ENCODE data around the gene KIF17.
A peak's percentile ranks its signal among the peaks of the same experiment; 100 is the strongest.

Gene KIF17

DNA sequence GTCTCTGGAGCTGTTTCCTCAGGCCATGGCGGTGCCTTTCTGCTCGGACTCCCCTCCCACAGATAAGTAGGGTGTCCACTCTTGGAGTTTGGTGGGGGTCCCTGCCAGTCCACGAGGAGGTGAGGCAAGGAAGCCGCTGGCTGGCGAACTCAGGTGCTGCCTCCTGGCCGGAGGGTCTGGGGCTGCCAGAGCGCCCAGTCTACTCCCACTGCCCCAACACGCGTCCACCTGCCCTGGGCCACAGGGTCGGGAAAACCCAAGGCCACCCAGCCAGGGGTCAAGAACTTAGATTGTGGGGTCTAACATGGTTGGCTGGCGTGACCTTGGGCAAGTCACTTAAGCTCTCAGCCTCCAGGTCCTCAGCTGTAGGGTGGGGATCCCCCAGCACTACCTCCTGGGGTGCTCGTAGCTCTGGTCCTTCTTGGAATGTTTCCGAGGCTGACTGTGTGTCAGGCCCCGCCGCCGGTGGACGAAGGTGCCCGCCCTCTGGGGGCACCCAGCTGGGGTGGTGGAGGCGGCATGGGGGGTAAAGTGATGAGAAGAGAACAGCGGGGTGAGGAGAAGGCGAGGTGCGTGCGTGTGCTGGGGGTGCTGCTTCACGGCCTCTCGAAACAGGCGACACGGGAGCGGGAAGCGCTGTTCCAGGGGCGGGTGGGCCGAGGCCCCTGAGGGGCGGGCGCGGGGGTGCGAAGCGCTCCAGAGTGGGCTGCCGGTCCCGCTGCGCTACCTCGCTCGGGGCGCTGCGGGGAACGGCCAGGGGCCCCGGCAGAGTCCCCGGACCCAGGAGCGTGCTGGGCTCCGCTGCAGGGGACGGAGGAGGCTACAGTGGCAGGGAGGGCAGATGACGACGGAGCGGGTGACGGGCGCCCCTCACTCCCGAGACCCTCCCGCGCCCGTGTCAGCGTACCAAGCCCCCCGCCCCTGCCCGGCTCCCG lies 13.5 kb upstream of the KIF17 start:
- H3K27me3 ChIP-seq (ENCODE audit: low read depth), result no peaks in the 10 kb centered on the region
- no peak for DNase-seq (ENCODE audit: low spot score in 2 of 2)
- no peaks in the 10 kb centered on the region for H3K9me3 ChIP-seq
- H3K4me1 ChIP-seq, result peaks cover 12% of the 10 kb centered on the region
- peak overlapping the region; percentile 51 for H3K4me3 ChIP-seq
- no peaks in the 10 kb centered on the region for H3K36me3 ChIP-seq (replicated peaks)
- in situ Hi-C loops (cut with MboI; ENCODE audit: low sequenced_read_pairs), result no loop called here

DNA sequence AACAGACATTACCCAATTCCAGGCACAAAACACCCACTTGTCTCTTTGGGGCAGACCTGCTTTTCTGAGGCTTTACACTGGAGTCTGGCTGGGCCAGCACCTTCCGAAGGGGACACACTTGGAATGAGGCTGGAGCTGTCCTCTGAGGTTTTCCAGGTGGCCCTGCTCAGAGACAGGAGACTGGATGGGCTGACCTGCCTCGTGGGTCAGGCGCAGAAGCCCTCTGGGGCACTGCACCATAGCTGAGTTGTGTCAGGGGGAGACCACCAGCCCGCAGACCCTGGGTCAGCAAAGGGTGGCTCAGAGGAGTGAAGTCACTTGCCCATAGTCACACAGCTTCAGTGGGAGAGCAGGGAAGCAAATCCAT lies 12.9 kb upstream of the KIF17 start:
- DNase-seq (ENCODE audit: low spot score in 2 of 2), result no peak
- H3K36me3 ChIP-seq (replicated peaks), result no peaks in the 10 kb centered on the region
- no peaks in the 10 kb centered on the region for H3K27me3 ChIP-seq (ENCODE audit: low read depth)
- no peaks in the 10 kb centered on the region for H3K9me3 ChIP-seq
- peaks cover 12% of the 10 kb centered on the region for H3K4me1 ChIP-seq
- in situ Hi-C loops (cut with MboI; ENCODE audit: low sequenced_read_pairs), result no loop called here
- peak overlapping the region; percentile 51 for H3K4me3 ChIP-seq

DNA sequence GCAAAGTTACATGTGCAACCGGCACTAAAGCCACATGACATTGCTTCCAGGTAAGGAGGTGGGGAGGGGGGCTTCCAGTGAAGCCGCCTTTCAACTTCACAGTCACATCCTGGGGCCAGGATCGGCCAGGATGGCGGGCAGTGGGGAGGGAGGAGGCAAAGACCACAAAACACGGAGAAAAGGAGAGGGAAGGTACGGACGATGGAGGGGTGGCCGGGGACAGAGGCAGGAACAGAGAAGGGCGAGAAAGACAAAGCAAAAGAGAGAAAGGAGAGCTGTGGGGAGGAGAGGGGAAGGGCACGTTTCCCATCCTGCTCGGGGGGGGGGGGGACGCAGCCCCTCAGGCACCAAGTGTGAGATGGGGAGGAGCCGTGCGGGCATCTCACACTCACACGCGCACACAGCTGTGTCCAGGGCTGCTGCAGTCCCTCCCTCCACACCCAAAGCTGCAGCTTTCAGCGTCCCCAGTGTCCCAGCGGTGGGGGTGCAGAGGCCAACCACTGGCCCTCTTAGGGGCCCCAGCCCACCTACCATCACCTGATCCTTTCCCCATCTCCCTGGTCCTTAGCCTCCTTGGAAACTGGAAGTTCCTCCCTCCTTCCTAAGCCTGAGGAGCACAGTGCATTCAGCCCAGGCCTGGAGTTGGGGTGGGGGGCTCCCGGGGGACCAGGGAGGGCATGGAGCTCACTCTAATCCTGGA lies 12.3 kb upstream of the KIF17 start:
- no peak for DNase-seq (ENCODE audit: low spot score in 2 of 2)
- no peaks in the 10 kb centered on the region for H3K27me3 ChIP-seq (ENCODE audit: low read depth)
- no peaks in the 10 kb centered on the region for H3K36me3 ChIP-seq (replicated peaks)
- in situ Hi-C loops (cut with MboI; ENCODE audit: low sequenced_read_pairs), result no loop called here
- no peak overlapping the region for H3K4me3 ChIP-seq
- no peaks in the 10 kb centered on the region for H3K9me3 ChIP-seq
- H3K4me1 ChIP-seq, result peaks cover 12% of the 10 kb centered on the region

DNA sequence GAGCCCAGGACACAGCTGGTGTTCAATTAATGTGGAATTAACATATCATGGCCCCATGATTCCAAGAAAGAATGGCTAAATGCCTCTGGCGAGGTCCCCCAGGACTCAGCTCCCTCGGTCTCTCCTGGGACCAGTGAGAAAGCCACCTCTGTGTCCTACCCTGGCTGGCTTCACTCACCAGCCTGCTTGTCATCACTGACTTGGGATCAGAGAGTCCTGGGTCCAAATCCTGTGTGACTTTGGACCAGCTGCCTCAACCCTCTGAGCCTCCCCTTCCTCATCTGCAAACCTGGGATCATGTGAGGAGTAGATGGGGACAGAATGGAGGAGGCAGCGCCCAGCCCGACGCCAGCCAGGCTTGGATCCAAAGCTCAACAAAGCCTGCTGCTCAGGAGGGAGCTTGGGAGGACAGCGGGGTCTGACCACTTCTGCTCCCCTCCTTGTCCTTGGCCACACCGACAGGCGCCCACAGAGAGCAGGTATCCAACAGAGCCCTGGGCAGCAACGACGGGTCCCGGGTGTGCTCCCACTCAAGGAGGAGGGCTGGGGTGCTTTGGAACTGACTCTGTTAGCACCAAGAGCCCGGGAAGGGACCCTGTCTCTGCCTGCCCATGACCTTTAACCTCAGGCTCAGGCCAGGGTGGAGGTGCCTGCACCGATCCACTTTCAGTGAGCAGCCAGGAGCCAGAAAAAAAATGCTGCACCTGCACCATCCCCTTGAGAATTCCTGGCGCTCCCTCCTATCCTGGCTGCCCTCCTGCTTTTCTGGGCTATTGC lies 11.5 kb upstream of the KIF17 start:
- Histone ChIP-seq H3K9me3 (no peaks in the 10 kb centered on the region), H3K4me3 (no peak overlapping the region), H3K36me3 (replicated peaks) (no peaks in the 10 kb centered on the region), H3K4me1 (peaks cover 12% of the 10 kb centered on the region), H3K27me3 (ENCODE audit: low read depth) (no peaks in the 10 kb centered on the region)
- no peak for DNase-seq (ENCODE audit: low spot score in 2 of 2)
- in situ Hi-C loops (cut with MboI; ENCODE audit: low sequenced_read_pairs), result no loop called here

DNA sequence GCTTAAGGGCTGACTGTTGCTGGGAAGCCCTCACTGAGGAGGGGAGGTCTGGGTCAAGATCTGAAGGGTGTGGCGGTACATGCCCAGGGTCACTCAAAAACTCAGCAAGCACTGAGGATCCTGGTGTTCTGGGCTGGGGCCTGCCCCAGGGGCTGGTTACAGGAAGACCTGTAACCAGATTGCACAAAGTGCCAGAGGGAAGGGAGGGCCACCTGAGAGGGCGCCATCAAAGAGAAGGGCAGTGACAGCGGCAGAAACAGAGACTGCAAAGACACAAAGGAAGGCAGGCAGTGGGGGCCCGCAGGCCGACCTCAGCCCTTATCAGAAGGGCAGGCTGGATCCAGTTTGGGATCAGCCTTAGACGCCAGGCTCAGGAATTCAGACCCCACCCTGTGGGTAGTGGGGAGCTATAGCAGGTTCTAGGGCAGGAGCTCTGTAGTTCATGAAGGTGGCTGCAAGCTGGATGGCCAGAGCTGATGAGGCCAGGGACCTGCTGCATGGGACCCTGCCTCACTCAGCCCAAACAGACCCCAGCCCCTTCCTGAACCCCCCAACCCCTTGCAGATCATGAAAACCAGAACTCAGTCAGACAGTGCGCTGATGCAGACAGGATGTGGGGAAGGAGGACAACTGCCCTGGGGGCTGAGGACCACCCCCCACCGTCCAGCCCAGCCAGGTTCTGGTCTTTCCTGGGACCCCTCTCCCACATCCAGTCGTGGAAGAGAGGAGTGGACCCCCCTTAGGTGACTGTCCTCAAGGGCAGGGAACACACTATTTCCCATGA lies 10.8 kb upstream of the KIF17 start:
- no peaks in the 10 kb centered on the region for H3K27me3 ChIP-seq (ENCODE audit: low read depth)
- peaks cover 12% of the 10 kb centered on the region for H3K4me1 ChIP-seq
- H3K4me3 ChIP-seq, result no peak overlapping the region
- no peaks in the 10 kb centered on the region for H3K9me3 ChIP-seq
- no peak for DNase-seq (ENCODE audit: low spot score in 2 of 2)
- in situ Hi-C loops (cut with MboI; ENCODE audit: low sequenced_read_pairs), result no loop called here
- no peaks in the 10 kb centered on the region for H3K36me3 ChIP-seq (replicated peaks)

DNA sequence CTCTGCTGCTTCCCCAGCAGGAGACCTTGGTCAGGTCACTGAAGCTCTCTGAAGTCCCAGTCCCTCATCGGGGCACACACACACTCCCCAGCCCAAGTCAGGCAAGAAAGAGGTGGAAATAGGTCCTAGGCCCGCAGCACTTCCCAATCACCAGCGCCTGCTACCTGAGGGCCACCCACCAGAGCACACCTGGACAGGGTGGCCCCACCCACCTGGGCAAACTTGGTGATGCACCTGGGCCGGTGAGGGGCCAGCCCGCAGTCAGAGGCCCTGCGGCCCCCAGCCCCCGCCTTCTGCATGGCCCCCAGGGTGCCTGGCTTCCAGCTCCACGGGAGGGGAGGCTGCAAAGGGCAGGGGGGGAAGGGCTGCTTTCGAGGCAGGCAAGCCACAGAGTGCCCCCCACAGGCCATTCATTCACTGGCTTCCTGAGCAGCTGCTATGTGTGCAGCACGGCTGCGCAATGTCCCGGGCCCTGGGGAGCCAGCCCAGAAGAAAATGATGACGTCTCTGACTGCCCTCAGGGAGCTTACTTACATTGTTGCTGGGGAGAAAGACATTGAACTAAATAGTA lies 10.0 kb upstream of the KIF17 start:
- H3K4me1 ChIP-seq, result peaks cover 7% of the 10 kb centered on the region
- H3K9me3 ChIP-seq, result no peaks in the 10 kb centered on the region
- H3K36me3 ChIP-seq (replicated peaks), result no peaks in the 10 kb centered on the region
- no peak for DNase-seq (ENCODE audit: low spot score in 2 of 2)
- no peak overlapping the region for H3K4me3 ChIP-seq
- in situ Hi-C loops (cut with MboI; ENCODE audit: low sequenced_read_pairs), result no loop called here
- no peaks in the 10 kb centered on the region for H3K27me3 ChIP-seq (ENCODE audit: low read depth)

DNA sequence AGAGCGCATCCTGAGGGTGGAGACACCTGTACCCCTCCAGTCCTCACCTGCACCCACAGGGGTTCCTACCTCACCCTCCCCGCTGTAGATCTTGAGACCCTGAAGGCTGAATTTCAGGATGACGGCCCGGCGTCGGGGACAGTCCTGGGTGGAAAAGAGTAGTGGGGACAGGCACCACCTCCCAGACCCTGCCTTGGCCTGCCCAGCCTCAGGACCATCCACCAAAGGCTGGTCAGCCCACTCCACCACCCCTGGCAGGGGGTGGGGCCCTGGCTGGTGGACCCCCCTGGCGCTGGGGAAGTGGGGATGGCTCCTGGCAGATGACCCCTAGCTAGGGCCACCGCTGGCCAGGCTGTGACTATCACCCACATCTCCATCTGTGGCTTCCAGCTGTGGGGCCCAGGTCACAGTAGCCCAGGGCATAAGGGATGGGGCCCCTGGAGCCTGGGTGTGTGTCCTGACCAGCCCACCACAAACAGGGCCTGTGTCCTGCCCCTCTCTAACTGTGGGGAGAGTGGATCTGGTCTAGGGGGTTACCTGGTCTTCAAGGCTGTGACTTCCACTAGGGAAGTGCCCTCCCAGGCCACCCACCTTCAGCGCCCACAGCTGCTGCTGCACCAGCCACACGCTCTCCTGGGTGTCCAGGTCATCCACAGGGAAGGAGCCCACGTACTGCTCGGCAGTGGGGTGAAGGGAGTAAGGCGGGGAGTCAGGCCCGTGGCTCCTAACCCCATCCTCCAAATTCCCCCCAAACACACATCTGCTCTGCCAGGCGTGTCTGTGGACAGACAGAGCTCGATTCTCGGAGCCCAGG lies 9.3 kb upstream of the KIF17 start:
- in situ Hi-C loops (cut with MboI; ENCODE audit: low sequenced_read_pairs), result no loop called here
- DNase-seq (ENCODE audit: low spot score in 2 of 2), result no peak
- Histone ChIP-seq H3K4me1 (no peaks in the 10 kb centered on the region; the same call in 1 of the 2 replicates), H3K9me3 (no peaks in the 10 kb centered on the region), H3K4me3 (no peak overlapping the region), H3K27me3 (ENCODE audit: low read depth) (no peaks in the 10 kb centered on the region), H3K36me3 (replicated peaks) (no peaks in the 10 kb centered on the region)

DNA sequence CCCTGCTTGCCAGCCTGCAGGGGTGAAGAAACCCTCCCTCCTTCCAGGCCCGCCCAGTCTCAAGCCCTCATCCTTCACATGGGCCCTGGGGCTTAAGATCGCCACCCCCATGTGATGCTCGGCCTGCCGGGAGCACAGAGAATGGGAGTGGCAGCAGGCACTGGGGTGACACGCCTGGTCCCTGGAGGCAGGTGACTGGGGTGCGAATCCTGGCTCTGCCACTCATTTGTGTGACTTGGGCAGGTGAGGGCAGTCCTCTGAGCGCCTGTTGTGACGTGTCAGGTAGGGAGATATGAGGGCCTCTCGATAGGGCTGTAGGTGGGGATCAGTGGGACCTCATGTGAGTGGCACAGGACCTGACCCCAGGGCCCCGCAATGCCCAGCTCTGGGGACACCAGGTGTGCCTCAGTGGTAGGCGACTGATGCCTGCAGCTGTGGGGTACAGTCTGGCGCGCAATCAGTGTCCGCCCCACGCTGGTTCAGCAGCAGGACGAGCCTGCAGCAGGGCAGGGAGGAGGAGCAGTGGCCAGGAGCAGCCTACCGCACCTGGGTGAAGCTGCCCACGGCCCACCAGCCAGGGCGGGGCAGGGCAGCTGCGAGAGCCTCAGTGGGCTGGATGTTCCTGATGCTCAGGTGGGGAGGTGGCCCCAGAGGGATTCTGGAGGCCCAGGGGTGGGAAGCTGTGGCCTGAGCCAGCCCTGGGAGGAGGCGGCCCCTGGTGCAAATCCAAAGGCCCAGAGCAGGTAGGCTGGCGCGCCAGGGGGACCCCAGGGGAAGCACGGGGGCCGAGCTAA lies 8.5 kb upstream of the KIF17 start:
- no peak for DNase-seq (ENCODE audit: low spot score in 2 of 2)
- Histone ChIP-seq H3K27me3 (ENCODE audit: low read depth) (no peaks in the 10 kb centered on the region), H3K4me1 (no peaks in the 10 kb centered on the region; the same call in 1 of the 2 replicates), H3K36me3 (replicated peaks) (no peaks in the 10 kb centered on the region), H3K9me3 (no peaks in the 10 kb centered on the region), H3K4me3 (no peak overlapping the region)
- in situ Hi-C loops (cut with MboI; ENCODE audit: low sequenced_read_pairs), result no loop called here

DNA sequence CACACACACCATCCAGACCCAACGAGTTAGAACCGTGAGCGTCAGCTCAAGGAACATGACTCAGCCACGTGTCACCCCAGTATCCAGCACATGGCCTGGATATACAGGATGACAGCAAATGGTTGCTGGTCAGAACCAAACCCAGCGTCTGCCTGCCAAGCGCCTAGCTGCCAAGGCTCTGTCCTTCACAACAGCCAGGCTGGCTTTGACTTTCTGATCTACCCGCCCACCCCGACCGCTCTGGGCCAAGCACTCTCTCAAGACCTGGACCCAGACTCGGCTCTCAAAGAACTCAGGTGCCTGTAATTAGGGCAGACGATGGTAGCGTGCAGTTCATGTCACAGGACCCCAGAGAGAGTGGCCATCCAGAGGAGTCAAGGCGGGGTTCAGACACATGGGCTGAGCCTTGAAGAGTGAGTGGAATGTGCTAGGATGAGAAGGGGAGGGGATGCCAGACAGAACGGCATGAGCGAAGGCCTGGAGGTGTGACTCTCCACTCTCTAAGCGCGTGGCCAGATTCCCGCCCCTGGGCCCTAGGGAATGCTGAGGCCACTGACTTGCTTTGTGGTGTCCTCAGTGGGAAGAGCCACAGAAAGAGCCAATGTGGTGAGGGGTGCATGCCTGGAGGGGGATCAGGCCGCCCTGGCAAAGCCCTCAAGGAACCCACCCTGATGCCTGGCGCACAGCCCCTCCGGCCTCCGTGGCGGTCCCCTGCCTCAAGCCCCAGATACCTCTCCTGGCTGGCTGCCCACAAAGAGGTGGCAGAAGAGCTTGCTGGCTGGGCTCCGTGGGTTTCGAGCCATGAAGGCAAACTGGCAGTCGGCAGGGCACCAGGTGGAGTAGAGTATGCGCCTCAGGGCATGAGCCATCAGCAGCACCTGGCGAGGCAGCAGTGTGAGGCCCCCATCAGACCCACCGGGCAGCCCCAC lies 7.6 kb upstream of the KIF17 start:
- H3K36me3 ChIP-seq (replicated peaks), result no peaks in the 10 kb centered on the region
- H3K9me3 ChIP-seq, result no peaks in the 10 kb centered on the region
- no peaks in the 10 kb centered on the region for H3K4me1 ChIP-seq
- DNase-seq (ENCODE audit: low spot score in 2 of 2), result no peak
- in situ Hi-C loops (cut with MboI; ENCODE audit: low sequenced_read_pairs), result no loop called here
- H3K27me3 ChIP-seq (ENCODE audit: low read depth), result no peaks in the 10 kb centered on the region
- H3K4me3 ChIP-seq, result no peak overlapping the region

DNA sequence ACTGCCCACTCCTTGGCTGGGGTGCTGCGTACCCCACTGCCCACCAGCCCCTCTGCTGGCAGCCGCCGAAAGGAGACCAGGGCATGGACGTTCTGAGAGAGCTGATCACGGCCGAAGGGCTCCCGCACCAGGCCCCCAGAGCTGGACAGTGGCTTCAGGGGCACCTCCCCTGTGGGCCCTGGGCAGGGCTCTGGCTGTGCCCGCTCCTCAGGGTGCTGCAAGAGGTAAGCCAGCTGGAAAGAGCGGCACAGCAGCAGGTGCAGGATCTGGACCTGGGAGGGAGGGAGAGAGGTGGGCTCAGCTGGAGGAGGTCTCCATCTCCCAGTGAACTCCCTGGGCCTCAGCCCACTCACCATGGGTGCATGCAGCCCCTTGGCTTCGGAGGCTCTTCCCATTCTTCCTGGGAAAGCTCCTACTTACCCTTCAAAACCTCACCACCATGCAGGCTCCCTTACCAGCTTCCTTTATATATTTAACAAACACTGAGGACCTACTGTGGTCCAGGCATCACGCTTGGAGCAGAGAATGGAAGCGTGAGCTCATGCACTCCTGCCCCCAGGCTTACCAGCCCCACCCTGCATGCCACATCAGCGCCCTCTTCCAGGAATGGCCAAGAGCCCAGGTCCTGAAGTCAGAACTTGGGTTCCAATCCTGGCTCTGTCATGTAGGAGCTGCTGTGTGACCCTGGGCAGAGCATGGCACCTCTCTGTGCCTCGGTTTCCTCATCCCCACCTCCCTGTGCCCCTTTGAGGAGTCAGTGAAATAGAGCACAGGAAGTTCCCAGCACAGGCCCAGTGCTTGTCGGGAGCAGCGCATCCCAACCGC lies 6.8 kb upstream of the KIF17 start:
- Histone ChIP-seq H3K36me3 (replicated peaks) (no peaks in the 10 kb centered on the region), H3K27me3 (ENCODE audit: low read depth) (no peaks in the 10 kb centered on the region), H3K4me1 (no peaks in the 10 kb centered on the region), H3K9me3 (no peaks in the 10 kb centered on the region), H3K4me3 (no peak overlapping the region)
- in situ Hi-C loops (cut with MboI; ENCODE audit: low sequenced_read_pairs), result no loop called here
- no peak for DNase-seq (ENCODE audit: low spot score in 2 of 2)

Data from HAP-1 (cell line).